Activated CD8-positive, alpha-beta memory T cell treated with anti-CD3 and anti-CD28 coated beads for 36 hours (primary cell): ENCODE measurements around the gene METTL24. TPM values are rescaled to one million over a fixed set of nuclear protein-coding genes. Genes with fewer than 3 reads are reported as not detected.
"Not testable (repeated sequence)": the region's sequence is repeated elsewhere in the genome, so short reads cannot be mapped to it uniquely, and the experiment has no call there.

Experiments
- CTCF ChIA-PET: fragments of 350-600 bp; sonication (Branson Sonifier 250); formaldehyde crosslinking; loops from one replicate; lab custom pipeline; 2021; ENCODE audit warnings: antibody characterized with exemption; lab: Charles Lee
- POLR2A ChIA-PET: fragments of 350-600 bp; sonication (Branson Sonifier 250); formaldehyde crosslinking; loops from one replicate; lab custom pipeline; 2021; ENCODE audit warnings: antibody characterized with exemption; lab: Charles Lee
- total RNA-seq, 2 experiments: library from RNA; stranded (reverse); gene quantifications; one replicate each; pipeline ENCODE4 v1.2.3, GENCODE V29; 2021

Gene METTL24
- total RNA-seq, 2 experiments from 2014 or later: not detected

GRCh38 chr6:110239526-110240274 is 118.4 kb downstream of the METTL24 start:
- POLR2A ChIA-PET: no interaction called here
- CTCF ChIA-PET: no interaction called here

GRCh38 chr6:110236007-110236406 is 122.1 kb downstream of the METTL24 start:
- CTCF ChIA-PET: not testable (repeated sequence)

GRCh38 chr6:110233770-110234374 is 124.3 kb downstream of the METTL24 start:
- ChIA-PET CTCF (no interaction called here), POLR2A (no interaction called here)

More at GRCh38 chr6:110236007-110236406, 122.1 kb downstream of the METTL24 start:
- POLR2A ChIA-PET: not testable (repeated sequence)

GRCh38 chr6:110232450-110232849 is 125.7 kb downstream of the METTL24 start:
- ChIA-PET CTCF (no interaction called here), POLR2A (no interaction called here)

- POLR2A ChIA-PET: no interaction called here
- CTCF ChIA-PET: no interaction called here
Observed at GRCh38 chr6:110226261-110226660, 131.9 kb downstream of the METTL24 start.

- CTCF ChIA-PET: no interaction called here
- POLR2A ChIA-PET: no interaction called here
Observed at GRCh38 chr6:110221738-110222137, 136.4 kb downstream of the METTL24 start.

- POLR2A ChIA-PET: no interaction called here
- CTCF ChIA-PET: no interaction called here
Observed at GRCh38 chr6:110217266-110217665, 140.9 kb downstream of the METTL24 start.

- ChIA-PET CTCF (no interaction called here), POLR2A (no interaction called here)
Observed at GRCh38 chr6:110216140-110216539, 142.0 kb downstream of the METTL24 start.

GRCh38 chr6:110214338-110214737 is 143.8 kb downstream of the METTL24 start:
- CTCF ChIA-PET: no interaction called here
- POLR2A ChIA-PET: no interaction called here

- ChIA-PET POLR2A (no interaction called here), CTCF (no interaction called here)
Observed at GRCh38 chr6:110211753-110212152, 146.4 kb downstream of the METTL24 start.

GRCh38 chr6:110207652-110208051 is 150.5 kb downstream of the METTL24 start:
- CTCF ChIA-PET: no interaction called here
- POLR2A ChIA-PET: no interaction called here

- ChIA-PET CTCF (no interaction called here), POLR2A (no interaction called here)
Observed at GRCh38 chr6:110201151-110201884, 156.8 kb downstream of the METTL24 start.

- POLR2A ChIA-PET: interaction anchor here (1.1 kb wide), 1 partner anchor 19 kb away, joined by 5 read pairs; the partner anchor contains the start of genes CDC40 and WASF1
- CTCF ChIA-PET: interaction anchor here (1.1 kb wide), 1 partner anchor 10 kb away, joined by 3 read pairs; no protein-coding TSS in a partner anchor
Observed at GRCh38 chr6:110198561-110198960, 159.6 kb downstream of the METTL24 start.

- POLR2A ChIA-PET: no interaction called here
- CTCF ChIA-PET: interaction anchor here (1.5 kb wide), 1 partner anchor 9 kb away, joined by 3 read pairs; no protein-coding TSS in a partner anchor
Observed at GRCh38 chr6:110196874-110197273, 161.3 kb downstream of the METTL24 start.

GRCh38 chr6:110195639-110196038 is 162.5 kb downstream of the METTL24 start:
- CTCF ChIA-PET: interaction anchor here (0.6 to 1.5 kb wide), 2 partner anchors 11 to 447 kb away, joined by 3 to 5 read pairs; no protein-coding TSS in a partner anchor
- POLR2A ChIA-PET: no interaction called here

Other genes starting within 250 kb of the METTL24 start
- gene WASF1, start 178.7 kb downstream of the METTL24 start, total RNA-seq: 1 to 10 TPM; 2.9 to 3.5 TPM
- 10 to 100 TPM; 24.6 to 25.5 TPM for gene CDC40, start 177.9 kb downstream of the METTL24 start, total RNA-seq
- gene DDO, start 57.2 kb upstream of the METTL24 start, total RNA-seq: not detected
- not detected for gene SLC22A16, start 118.3 kb upstream of the METTL24 start, total RNA-seq